LNCAP (cell line): ENCODE data around the gene ATG10.

Experiments used
- CTCF ChIP-seq: fragments of 450-650 bp; IDR thresholded peaks from 2 replicates; pipeline ENCODE4 v1.5.1; 2017; ENCODE audit warnings: mild to moderate bottlenecking

Gene ATG10

GRCh38 chr5:82142217-82142841 lies 170.5 kb downstream of the ATG10 start:
- no peak for TF ChIP-seq CTCF

GRCh38 chr5:82142928-82143577 lies 171.2 kb downstream of the ATG10 start:
- TF ChIP-seq CTCF, result no peak

GRCh38 chr5:82147860-82148573 lies 176.2 kb downstream of the ATG10 start:
- TF ChIP-seq CTCF, result no peak

GRCh38 chr5:82149434-82149833 lies 177.6 kb downstream of the ATG10 start:
- no peak for TF ChIP-seq CTCF

- no peak for TF ChIP-seq CTCF
Observed at GRCh38 chr5:82150559-82150958, 178.7 kb downstream of the ATG10 start.

- TF ChIP-seq CTCF, result no peak
Observed at GRCh38 chr5:82151204-82151603, 179.4 kb downstream of the ATG10 start.

- no peak for TF ChIP-seq CTCF
Observed at GRCh38 chr5:82151662-82152061, 179.8 kb downstream of the ATG10 start.
